ENCODE data around the gene SMARCA1.

SMARCA1 gene

GRCh38 chrX:129525896-129526295 lies 2.6 kb upstream of the SMARCA1 start:
- no peak overlapping the region for H3K27ac ChIP-seq (ENCODE audit: low read length)
- peaks cover 0 to 6% of the 10 kb centered on the region in 2 donors for H3K4me1 ChIP-seq (ENCODE audit: control insufficient read depth in 1 of 2, insufficient read depth in 2 of 2, low read length in 2 of 2)
- H3K4me3 ChIP-seq (ENCODE audit: low read depth in 1 of 2, low read length in 2 of 2) = no peak overlapping the region
- no peaks in the 10 kb centered on the region for H3K36me3 ChIP-seq (ENCODE audit: control insufficient read depth in 1 of 2, insufficient read depth in 2 of 2, low read length in 2 of 2)
- no peaks in the 10 kb centered on the region for H3K27me3 ChIP-seq (ENCODE audit: low read depth, low read length)
- no peaks in the 10 kb centered on the region for H3K9me3 ChIP-seq (ENCODE audit: control insufficient read depth in 1 of 2, low read length in 2 of 2)

GRCh38 chrX:129525162-129525561 lies 1.9 kb upstream of the SMARCA1 start:
- Histone ChIP-seq H3K9me3 (ENCODE audit: control insufficient read depth in 1 of 2, low read length in 2 of 2) (no peaks in the 10 kb centered on the region), H3K4me3 (ENCODE audit: low read depth in 1 of 2, low read length in 2 of 2) (no peak overlapping the region), H3K27me3 (ENCODE audit: low read depth, low read length) (no peaks in the 10 kb centered on the region), H3K4me1 (ENCODE audit: control insufficient read depth in 1 of 2, insufficient read depth in 2 of 2, low read length in 2 of 2) (peaks cover 0 to 6% of the 10 kb centered on the region in 2 donors), H3K36me3 (ENCODE audit: control insufficient read depth in 1 of 2, insufficient read depth in 2 of 2, low read length in 2 of 2) (no peaks in the 10 kb centered on the region), H3K27ac (ENCODE audit: low read length) (no peak overlapping the region)

- no peak overlapping the region for H3K27ac ChIP-seq (ENCODE audit: low read length)
- no peak overlapping the region for H3K4me3 ChIP-seq (ENCODE audit: low read depth in 1 of 2, low read length in 2 of 2)
Measured at GRCh38 chrX:129524250-129524850, 1.1 kb upstream of the SMARCA1 start.

GRCh38 chrX:129522184-129523078 lies 859 bp downstream of the SMARCA1 start:
- Histone ChIP-seq H3K9me3 (ENCODE audit: control insufficient read depth in 1 of 2, low read length in 2 of 2) (no peaks in the 10 kb centered on the region), H3K27me3 (ENCODE audit: low read depth, low read length) (no peaks in the 10 kb centered on the region), H3K4me1 (ENCODE audit: control insufficient read depth in 1 of 2, insufficient read depth in 2 of 2, low read length in 2 of 2) (peaks cover 0 to 10% of the 10 kb centered on the region in 2 donors), H3K36me3 (ENCODE audit: control insufficient read depth in 1 of 2, insufficient read depth in 2 of 2, low read length in 2 of 2) (no peaks in the 10 kb centered on the region), H3K4me3 (ENCODE audit: low read depth in 1 of 2, low read length in 2 of 2) (peak overlapping the region; percentile 56 to 75), H3K27ac (ENCODE audit: low read length) (peak overlapping the region; percentile 43)

More at GRCh38 chrX:129524250-129524850, 1.1 kb upstream of the SMARCA1 start:
- peaks cover 0 to 6% of the 10 kb centered on the region in 2 donors for H3K4me1 ChIP-seq (ENCODE audit: control insufficient read depth in 1 of 2, insufficient read depth in 2 of 2, low read length in 2 of 2)
- H3K9me3 ChIP-seq (ENCODE audit: control insufficient read depth in 1 of 2, low read length in 2 of 2) = no peaks in the 10 kb centered on the region
- H3K36me3 ChIP-seq (ENCODE audit: control insufficient read depth in 1 of 2, insufficient read depth in 2 of 2, low read length in 2 of 2) = no peaks in the 10 kb centered on the region
- H3K27me3 ChIP-seq (ENCODE audit: low read depth, low read length) = no peaks in the 10 kb centered on the region

- no peak overlapping the region for H3K4me3 ChIP-seq (ENCODE audit: low read depth in 1 of 2, low read length in 2 of 2)
- H3K27ac ChIP-seq (ENCODE audit: low read length) = no peak overlapping the region
- H3K36me3 ChIP-seq (ENCODE audit: control insufficient read depth in 1 of 2, insufficient read depth in 2 of 2, low read length in 2 of 2) = no peaks in the 10 kb centered on the region
- H3K27me3 ChIP-seq (ENCODE audit: low read depth, low read length) = no peaks in the 10 kb centered on the region
- peaks cover 0 to 10% of the 10 kb centered on the region in 2 donors for H3K4me1 ChIP-seq (ENCODE audit: control insufficient read depth in 1 of 2, insufficient read depth in 2 of 2, low read length in 2 of 2)
- H3K9me3 ChIP-seq (ENCODE audit: control insufficient read depth in 1 of 2, low read length in 2 of 2) = no peaks in the 10 kb centered on the region
Measured at GRCh38 chrX:129520151-129520550, 3.1 kb downstream of the SMARCA1 start.

GRCh38 chrX:129516402-129516801 lies 6.9 kb downstream of the SMARCA1 start:
- H3K4me1 ChIP-seq (ENCODE audit: control insufficient read depth in 1 of 2, insufficient read depth in 2 of 2, low read length in 2 of 2) = peaks cover 0 to 4% of the 10 kb centered on the region in 2 donors
- no peak overlapping the region for H3K27ac ChIP-seq (ENCODE audit: low read length)
- no peak overlapping the region for H3K4me3 ChIP-seq (ENCODE audit: low read depth in 1 of 2, low read length in 2 of 2)
- no peaks in the 10 kb centered on the region for H3K9me3 ChIP-seq (ENCODE audit: control insufficient read depth in 1 of 2, low read length in 2 of 2)
- no peaks in the 10 kb centered on the region for H3K27me3 ChIP-seq (ENCODE audit: low read depth, low read length)
- H3K36me3 ChIP-seq (ENCODE audit: control insufficient read depth in 1 of 2, insufficient read depth in 2 of 2, low read length in 2 of 2) = no peaks in the 10 kb centered on the region

GRCh38 chrX:129512409-129512808 lies 10.9 kb downstream of the SMARCA1 start:
- Histone ChIP-seq H3K4me3 (ENCODE audit: low read depth in 1 of 2, low read length in 2 of 2) (no peak overlapping the region), H3K27ac (ENCODE audit: low read length) (no peak overlapping the region), H3K9me3 (ENCODE audit: control insufficient read depth in 1 of 2, low read length in 2 of 2) (no peaks in the 10 kb centered on the region), H3K4me1 (ENCODE audit: control insufficient read depth in 1 of 2, insufficient read depth in 2 of 2, low read length in 2 of 2) (no peaks in the 10 kb centered on the region), H3K36me3 (ENCODE audit: control insufficient read depth in 1 of 2, insufficient read depth in 2 of 2, low read length in 2 of 2) (peaks cover 0 to 4% of the 10 kb centered on the region in 2 donors), H3K27me3 (ENCODE audit: low read depth, low read length) (no peaks in the 10 kb centered on the region)

- H3K27ac ChIP-seq (ENCODE audit: low read length) = no peak overlapping the region
- no peak overlapping the region for H3K4me3 ChIP-seq (ENCODE audit: low read depth in 1 of 2, low read length in 2 of 2)
- H3K4me1 ChIP-seq (ENCODE audit: control insufficient read depth in 1 of 2, insufficient read depth in 2 of 2, low read length in 2 of 2) = no peaks in the 10 kb centered on the region
- peaks cover 0 to 8% of the 10 kb centered on the region in 2 donors for H3K36me3 ChIP-seq (ENCODE audit: control insufficient read depth in 1 of 2, insufficient read depth in 2 of 2, low read length in 2 of 2)
- H3K9me3 ChIP-seq (ENCODE audit: control insufficient read depth in 1 of 2, low read length in 2 of 2) = no peaks in the 10 kb centered on the region
- no peaks in the 10 kb centered on the region for H3K27me3 ChIP-seq (ENCODE audit: low read depth, low read length)
Measured at GRCh38 chrX:129511689-129512088, 11.6 kb downstream of the SMARCA1 start.

GRCh38 chrX:129510331-129510730 lies 13.0 kb downstream of the SMARCA1 start:
- Histone ChIP-seq H3K4me1 (ENCODE audit: control insufficient read depth in 1 of 2, insufficient read depth in 2 of 2, low read length in 2 of 2) (no peaks in the 10 kb centered on the region), H3K9me3 (ENCODE audit: control insufficient read depth in 1 of 2, low read length in 2 of 2) (no peaks in the 10 kb centered on the region), H3K27ac (ENCODE audit: low read length) (no peak overlapping the region), H3K4me3 (ENCODE audit: low read depth in 1 of 2, low read length in 2 of 2) (no peak overlapping the region), H3K27me3 (ENCODE audit: low read depth, low read length) (no peaks in the 10 kb centered on the region), H3K36me3 (ENCODE audit: control insufficient read depth in 1 of 2, insufficient read depth in 2 of 2, low read length in 2 of 2) (peaks cover 0 to 8% of the 10 kb centered on the region in 2 donors)

GRCh38 chrX:129497146-129497843 lies 26.0 kb downstream of the SMARCA1 start:
- Histone ChIP-seq H3K4me3 (ENCODE audit: low read depth in 1 of 2, low read length in 2 of 2) (no peak overlapping the region), H3K4me1 (ENCODE audit: control insufficient read depth in 1 of 2, insufficient read depth in 2 of 2, low read length in 2 of 2) (no peaks in the 10 kb centered on the region), H3K9me3 (ENCODE audit: control insufficient read depth in 1 of 2, low read length in 2 of 2) (no peaks in the 10 kb centered on the region), H3K27ac (ENCODE audit: low read length) (no peak overlapping the region), H3K27me3 (ENCODE audit: low read depth, low read length) (no peaks in the 10 kb centered on the region), H3K36me3 (ENCODE audit: control insufficient read depth in 1 of 2, insufficient read depth in 2 of 2, low read length in 2 of 2) (peaks cover 11 to 34% of the 10 kb centered on the region in 2 donors)

- H3K4me3 ChIP-seq (ENCODE audit: low read depth in 1 of 2, low read length in 2 of 2) = no peak overlapping the region
- no peaks in the 10 kb centered on the region for H3K27me3 ChIP-seq (ENCODE audit: low read depth, low read length)
- H3K36me3 ChIP-seq (ENCODE audit: control insufficient read depth in 1 of 2, insufficient read depth in 2 of 2, low read length in 2 of 2) = peaks cover 11 to 28% of the 10 kb centered on the region in 2 donors
- H3K27ac ChIP-seq (ENCODE audit: low read length) = no peak overlapping the region
- no peaks in the 10 kb centered on the region for H3K9me3 ChIP-seq (ENCODE audit: control insufficient read depth in 1 of 2, low read length in 2 of 2)
- no peaks in the 10 kb centered on the region for H3K4me1 ChIP-seq (ENCODE audit: control insufficient read depth in 1 of 2, insufficient read depth in 2 of 2, low read length in 2 of 2)
Measured at GRCh38 chrX:129496625-129497024, 26.7 kb downstream of the SMARCA1 start.

Measured in muscle layer of duodenum (tissue), 2 donors.